Endothelial cell of umbilical vein (primary cell): ENCODE data around the gene EXOC6B. TPM values are rescaled to one million over a fixed set of nuclear protein-coding genes. Genes with fewer than 3 reads are reported as not detected.

Source experiments
- BruUV-seq: library from RNA; stranded (reverse); fragments of 400-500 nt; replicated peaks from 2 replicates; lab custom pipeline; 2021; lab: Mats Ljungman, UMichigan
- CTCF ChIA-PET: fragments of 300-600, 350-600 bp; sonication (Branson Sonifier 250); formaldehyde crosslinking; loops from one replicate; lab custom pipeline; 2021; ENCODE audit warnings: antibody characterized with exemption, inconsistent platforms; lab: Charles Lee
- POLR2A ChIA-PET: fragments of 300-600, 350-600 bp; sonication (Branson Sonifier 250); formaldehyde crosslinking; loops from one replicate; lab custom pipeline; 2021; ENCODE audit warnings: antibody characterized with exemption, inconsistent platforms; lab: Charles Lee
- DNase-seq: peaks from one replicate; pipeline ENCODE4 v3.0.0-alpha.2; 2011; ENCODE audit warnings: low read depth, low spot score
- FAIRE-seq: peaks from 2 replicates; lab custom pipeline; 2011; peaks lifted over from hg19 to GRCh38; lab: Jason Lieb, UNC
- H2AFZ ChIP-seq: 2 replicates; pipeline ENCODE4 v1.6.0; 2012; ENCODE audit warnings: low read depth, low read length, control low read depth, inconsistent platforms
- H3K27ac ChIP-seq: 2 replicates; pipeline ENCODE4 v1.5.1; 2011; ENCODE audit warnings: low read depth, mild to moderate bottlenecking, control low read depth, low read length, moderate library complexity; ENCODE audit not compliant: insufficient read depth
- H3K27me3 ChIP-seq, 2 experiments: 2 replicates each; pipeline versions ENCODE4 v1.6.0 to v1.6.1; 2011; ENCODE audit warnings: low read length in 2 of 2, mixed read lengths in 1 of 2; ENCODE audit not compliant: control insufficient read depth in 2 of 2, insufficient read depth in 2 of 2
- H3K36me3 ChIP-seq, 2 experiments: 2 replicates in 1 of 2; 3 replicates in 1 of 2; pipeline ENCODE4 v1.5.1; 2011; ENCODE audit warnings: low read length in 2 of 2, mild to moderate bottlenecking in 1 of 2, moderate library complexity in 1 of 2; ENCODE audit not compliant: control insufficient read depth in 2 of 2, insufficient read depth in 2 of 2; ENCODE audit errors: extremely low read depth in 1 of 2
- H3K4me1 ChIP-seq: 3 replicates; pipeline ENCODE4 v1.5.1; 2011; ENCODE audit warnings: mild to moderate bottlenecking, low read length; ENCODE audit not compliant: control insufficient read depth, insufficient read depth; ENCODE audit errors: extremely low read depth
- H3K4me2 ChIP-seq: 2 replicates; pipeline ENCODE4 v1.6.1; 2011; ENCODE audit warnings: low read length, control low read depth, mixed read lengths; ENCODE audit not compliant: insufficient read depth
- H3K4me3 ChIP-seq, 3 experiments: fragments of 200-600 bp in 1 of 3; sonication (generic), shearing (Covaris generic) in 1 of 3; replicated peaks in 1 of 3; 2 replicates each; pipeline ENCODE4 v1.5.1; 2011 to 2016; ENCODE audit warnings: control low read depth in 3 of 3, low read length in 3 of 3, mild to moderate bottlenecking in 2 of 3, inconsistent platforms in 1 of 3, low read depth in 1 of 3, moderate library complexity in 1 of 3; ENCODE audit not compliant: insufficient read depth in 1 of 3
- H3K79me2 ChIP-seq: 2 replicates; pipeline ENCODE4 v1.6.0; 2012; ENCODE audit warnings: low read length, inconsistent platforms; ENCODE audit not compliant: control insufficient read depth, insufficient read depth
- H3K9ac ChIP-seq: replicated peaks from 2 replicates; pipeline ENCODE3; 2011; ENCODE audit warnings: low read length, control low read depth; ENCODE audit not compliant: insufficient read depth; ENCODE audit errors: extremely low read depth
- H3K9me1 ChIP-seq: replicated peaks from 3 replicates; pipeline ENCODE4 v1.6.0; 2011; ENCODE audit warnings: mild to moderate bottlenecking, low read length; ENCODE audit not compliant: control insufficient read depth, insufficient read depth; ENCODE audit errors: extremely low read depth
- H3K9me3 ChIP-seq: replicated peaks from 2 replicates; pipeline ENCODE4 v1.5.1; 2012; ENCODE audit warnings: low read length, inconsistent platforms; ENCODE audit not compliant: control insufficient read depth, insufficient read depth
- H4K20me1 ChIP-seq: replicated peaks from 2 replicates; pipeline ENCODE3; 2011; ENCODE audit warnings: mild to moderate bottlenecking, low read length; ENCODE audit not compliant: control insufficient read depth, insufficient read depth; ENCODE audit errors: extremely low read depth
- EZH2 ChIP-seq: IDR thresholded peaks from 2 replicates; pipeline ENCODE4 v1.6.1; 2012; ENCODE audit warnings: borderline replicate concordance, low read depth, mild to moderate bottlenecking, moderate library complexity, low read length, inconsistent platforms; ENCODE audit not compliant: severe bottlenecking
- FOS ChIP-seq: IDR thresholded peaks from 2 replicates; pipeline ENCODE4 v1.6.1; 2011; ENCODE audit warnings: mild to moderate bottlenecking, low read length, moderate library complexity, borderline replicate concordance; ENCODE audit not compliant: insufficient read depth
- GATA2 ChIP-seq: IDR thresholded peaks from 2 replicates; pipeline ENCODE4 v1.7.0; 2011; ENCODE audit warnings: low read depth, mild to moderate bottlenecking, moderate library complexity, mixed read lengths, low read length; ENCODE audit not compliant: insufficient read length, insufficient read depth
- JUN ChIP-seq: IDR thresholded peaks from 2 replicates; pipeline ENCODE4 v1.6.1; 2011; ENCODE audit warnings: borderline replicate concordance, low read depth; ENCODE audit not compliant: insufficient read length, insufficient read depth
- MYC ChIP-seq: IDR thresholded peaks from one replicate; pipeline ENCODE4 v1.6.1; 2011; ENCODE audit warnings: mild to moderate bottlenecking, low read depth, low read length
- POLR2A ChIP-seq: IDR thresholded peaks from 2 replicates; pipeline ENCODE4 v1.6.1; 2012; ENCODE audit warnings: low read depth, mild to moderate bottlenecking, control low read depth, low read length
- POLR2AphosphoS5 ChIP-seq: IDR thresholded peaks from 2 replicates; pipeline ENCODE4 v1.6.1; 2012; ENCODE audit warnings: low read depth, mild to moderate bottlenecking, control low read depth, low read length, moderate library complexity; ENCODE audit not compliant: insufficient read depth
- dilution Hi-C: fragments of 300-500 bp; cut with MboI; formaldehyde crosslinking; loops from one replicate; pipeline ENCODE4 v1.15.0; 2019; ENCODE audit warnings: low sequenced_read_pairs; ENCODE audit not compliant: extremely low pct_ligation_motif_present
- intact Hi-C: fragments of 100-400 bp; cut with micrococcal nuclease; formaldehyde crosslinking; loops from one replicate; pipeline ENCODE4 v1.10.0; 2022
- polyA plus RNA-seq, 4 experiments: library from polyadenylated mRNA; depleted of rRNA in 3 of 4; stranded (reverse) in 3 of 4; unstranded in 1 of 4; fragments of >200 nt; gene quantifications; 2 replicates each; pipeline versions ENCODE4 v1.2.1 to v1.2.3, GENCODE V29; 2011 to 2012; ENCODE audit warnings: missing spikeins in 1 of 4
- total RNA-seq: library from RNA; stranded (reverse); gene quantifications from 2 replicates; pipeline ENCODE4 v1.2.3, GENCODE V29; 2021
- TF ChIP-seq, protein P1 (sequence below): IDR thresholded peaks from 2 replicates; pipeline ENCODE4 v1.6.1; 2011; ENCODE audit not compliant: insufficient read depth, insufficient read length
- TF ChIP-seq, protein P2 (sequence below), 2 donors: IDR thresholded peaks; 1 replicate in 1 of 2; 2 replicates in 1 of 2; pipeline ENCODE4 v1.5.1; 2011; ENCODE audit warnings: low read length in 2 of 2, mild to moderate bottlenecking in 2 of 2, moderate library complexity in 2 of 2, control low read depth in 1 of 2, inconsistent platforms in 1 of 2, low read depth in 1 of 2; ENCODE audit not compliant: insufficient read depth in 1 of 2; ENCODE audit errors: extremely low read depth in 1 of 2

The EXOC6B gene
- total and polyA plus RNA-seq, 2 donors (not counting 3 experiments of a cell fraction or from before 2014, with no cell fraction given), result 10.8 to 34.8 TPM

DNA sequence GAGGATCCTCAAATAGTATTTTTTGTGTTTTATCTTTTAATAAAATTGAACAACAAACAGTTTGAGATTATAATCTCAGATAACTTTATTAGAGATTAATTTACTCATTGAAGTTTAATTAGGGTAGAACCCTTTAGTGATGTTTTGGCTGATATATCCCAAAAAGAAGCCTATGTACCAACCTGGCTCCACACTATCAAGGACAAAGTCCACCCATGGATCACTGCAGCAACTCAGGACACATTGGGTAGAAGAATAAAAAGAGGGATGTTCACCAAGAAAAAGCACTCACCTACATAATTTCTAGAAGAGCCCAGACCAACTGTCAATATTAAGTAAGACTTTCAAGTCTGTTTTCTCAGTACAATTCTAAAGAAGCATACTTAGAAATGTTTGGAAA, 112.9 kb downstream of the EXOC6B start:
- DNase-seq (no peak), FAIRE-seq (no peak)
- CTCF ChIA-PET, result interaction anchor here (0.5 to 1.4 kb wide), 4 partner anchors 12 to 152 kb away, joined by 3 to 7 read pairs (median 3); no protein-coding TSS in a partner anchor
- Histone ChIP-seq H3K27me3 (no peaks in the 10 kb centered on the region), H3K27ac (no peak overlapping the region), H2AFZ (no peak overlapping the region), H3K9me3 (no peaks in the 10 kb centered on the region), H3K4me1 (no peaks in the 10 kb centered on the region), H3K79me2 (no peaks in the 10 kb centered on the region), H3K4me2 (no peak overlapping the region), H4K20me1 (no peaks in the 10 kb centered on the region), H3K9ac (no peak overlapping the region), H3K36me3 (no peaks in the 10 kb centered on the region), H3K4me3 (no peak overlapping the region), H3K9me1 (no peaks in the 10 kb centered on the region)
- intact Hi-C loops (loop anchor here (5.0 kb wide), 1 partner anchor 34 kb away; no protein-coding TSS in a partner anchor), dilution Hi-C loops (no loop called here)
- no peak for TF ChIP-seq JUN
- TF ChIP-seq, protein P1, sequence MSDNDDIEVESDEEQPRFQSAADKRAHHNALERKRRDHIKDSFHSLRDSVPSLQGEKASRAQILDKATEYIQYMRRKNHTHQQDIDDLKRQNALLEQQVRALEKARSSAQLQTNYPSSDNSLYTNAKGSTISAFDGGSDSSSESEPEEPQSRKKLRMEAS, result no peak
- no peak for TF ChIP-seq MYC
- TF ChIP-seq, protein P2, sequence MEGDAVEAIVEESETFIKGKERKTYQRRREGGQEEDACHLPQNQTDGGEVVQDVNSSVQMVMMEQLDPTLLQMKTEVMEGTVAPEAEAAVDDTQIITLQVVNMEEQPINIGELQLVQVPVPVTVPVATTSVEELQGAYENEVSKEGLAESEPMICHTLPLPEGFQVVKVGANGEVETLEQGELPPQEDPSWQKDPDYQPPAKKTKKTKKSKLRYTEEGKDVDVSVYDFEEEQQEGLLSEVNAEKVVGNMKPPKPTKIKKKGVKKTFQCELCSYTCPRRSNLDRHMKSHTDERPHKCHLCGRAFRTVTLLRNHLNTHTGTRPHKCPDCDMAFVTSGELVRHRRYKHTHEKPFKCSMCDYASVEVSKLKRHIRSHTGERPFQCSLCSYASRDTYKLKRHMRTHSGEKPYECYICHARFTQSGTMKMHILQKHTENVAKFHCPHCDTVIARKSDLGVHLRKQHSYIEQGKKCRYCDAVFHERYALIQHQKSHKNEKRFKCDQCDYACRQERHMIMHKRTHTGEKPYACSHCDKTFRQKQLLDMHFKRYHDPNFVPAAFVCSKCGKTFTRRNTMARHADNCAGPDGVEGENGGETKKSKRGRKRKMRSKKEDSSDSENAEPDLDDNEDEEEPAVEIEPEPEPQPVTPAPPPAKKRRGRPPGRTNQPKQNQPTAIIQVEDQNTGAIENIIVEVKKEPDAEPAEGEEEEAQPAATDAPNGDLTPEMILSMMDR (IDR thresholded peaks at IDR 0.05; ENCODE audit: extremely low read depth in 1 of 2, insufficient read depth in 1 of 2, low read depth in 1 of 2, low read length in 2 of 2), result no peak
- no peak for TF ChIP-seq FOS
- TF ChIP-seq POLR2A, result no peak
- no peak for TF ChIP-seq GATA2
- TF ChIP-seq EZH2, result no peak
- TF ChIP-seq POLR2AphosphoS5, result no peak
- POLR2A ChIA-PET, result no interaction called here
- BruUV-seq, result no TSS peak
